Peyer's patch (tissue), 4 donors: ENCODE data around the gene FBXO9. TPM values are rescaled to one million over a fixed set of nuclear protein-coding genes. Genes with fewer than 3 reads are reported as not detected.

Experiments
- DNase-seq, 3 donors: peaks; one replicate each; pipeline ENCODE4 v3.0.0-alpha.2; 2017 to 2019
- H3K27ac ChIP-seq, 4 donors: fragments of 200-600 bp; sonication (generic); one replicate each; pipeline ENCODE4 v1.5.1; 2016 to 2019
- H3K27me3 ChIP-seq, 2 donors: fragments of 200-600 bp; sonication (generic); one replicate each; pipeline ENCODE4 v1.5.1; 2019
- H3K36me3 ChIP-seq, 3 donors: fragments of 200-600 bp; sonication (generic); one replicate each; pipeline ENCODE4 v1.5.1; 2016 to 2019
- H3K4me1 ChIP-seq, 4 donors: fragments of 200-600 bp; sonication (generic); one replicate each; pipeline ENCODE4 v1.5.1; 2016 to 2019
- H3K4me3 ChIP-seq, 4 donors: fragments of 200-600 bp; sonication (generic); 1 replicate in 3 of 4; 2 replicates in 1 of 4; pipeline ENCODE4 v1.5.1; 2016 to 2019; ENCODE audit warnings: mild to moderate bottlenecking in 1 of 4
- H3K9me3 ChIP-seq, 4 donors: fragments of 200-600 bp; sonication (generic); one replicate each; pipeline ENCODE4 v1.5.1; 2016 to 2019; ENCODE audit warnings: mild to moderate bottlenecking in 1 of 4
- CTCF ChIP-seq, 6 experiments: fragments of 450-650 bp in 4 of 6; fragments of 200-600 bp in 2 of 6; sonication (generic) in 1 of 6; IDR thresholded peaks; one replicate each; pipeline ENCODE4 v1.5.1; 2017 to 2019; ENCODE audit warnings: antibody characterized with exemption in 6 of 6, mild to moderate bottlenecking in 3 of 6, moderate library complexity in 1 of 6
- POLR2A ChIP-seq, 2 donors: fragments of 450-650 bp; IDR thresholded peaks; one replicate each; pipeline ENCODE4 v1.5.1; 2017; ENCODE audit warnings: antibody characterized with exemption in 2 of 2, mild to moderate bottlenecking in 2 of 2, moderate library complexity in 2 of 2
- total RNA-seq, 4 donors: library from RNA; depleted of rRNA; stranded (reverse); fragments of >200 nt; gene quantifications; one replicate each; pipeline ENCODE4 v1.1.0, GENCODE V29; 2016

FBXO9 gene
- total RNA-seq, result 100 to 1,000 TPM in 1 of 4 donors, 10 to 100 TPM in 3; 62.5 to 109 (median 76.6) TPM

- Histone ChIP-seq H3K4me3 (peak within 1 kb of the TSS; percentile 92 to 99 (median 94)), H3K27ac (peak within 1 kb of the TSS; percentile 84 to 95 (median 90)), H3K27me3 (no peaks in the 10 kb centered on the region), H3K36me3 (no peaks in the 10 kb centered on the region), H3K9me3 (no peaks in the 10 kb centered on the region), H3K4me1 (peaks cover 0 to 30% (median 4%) of the 10 kb centered on the region in 4 donors)
- TF ChIP-seq CTCF (IDR thresholded peaks at IDR 0.05) (no peak), POLR2A (IDR thresholded peaks at IDR 0.05) (peak; percentile 24 to 53)
- DNase-seq, result peak; percentile 65 to 82 (median 82)
Measured at GRCh38 chr6:53065266-53066076, at the start of gene FBXO9. TSS of gene FBXO9 (plus strand) at chr6:53065404. CDS start at chr6:53065790, 386 bp downstream.

GRCh38 chr6:53015486-53015885, 49.7 kb upstream of the FBXO9 start:
- Histone ChIP-seq H3K4me3 (no peak overlapping the region), H3K36me3 (peaks cover 0 to 78% (median 3%) of the 10 kb centered on the region in 3 donors), H3K27me3 (no peaks in the 10 kb centered on the region), H3K4me1 (no peaks in the 10 kb centered on the region), H3K9me3 (no peaks in the 10 kb centered on the region), H3K27ac (no peak overlapping the region)
- DNase-seq, result no peak
- TF ChIP-seq POLR2A (IDR thresholded peaks at IDR 0.05) (no peak), CTCF (IDR thresholded peaks at IDR 0.05) (no peak)

- H3K36me3 ChIP-seq, result peaks cover 0 to 50% (median 0%) of the 10 kb centered on the region in 3 donors
- H3K4me3 ChIP-seq, result no peak overlapping the region
- no peak overlapping the region for H3K27ac ChIP-seq
- H3K9me3 ChIP-seq, result no peaks in the 10 kb centered on the region
- H3K4me1 ChIP-seq, result no peaks in the 10 kb centered on the region
- TF ChIP-seq POLR2A (IDR thresholded peaks at IDR 0.05) (no peak), CTCF (IDR thresholded peaks at IDR 0.05) (no peak)
- no peaks in the 10 kb centered on the region for H3K27me3 ChIP-seq
- no peak for DNase-seq
Measured at GRCh38 chr6:53018446-53018845, 46.8 kb upstream of the FBXO9 start.

GRCh38 chr6:53020005-53020744, 45.0 kb upstream of the FBXO9 start:
- no peak for DNase-seq
- Histone ChIP-seq H3K27me3 (no peaks in the 10 kb centered on the region), H3K9me3 (no peaks in the 10 kb centered on the region), H3K4me1 (no peaks in the 10 kb centered on the region), H3K4me3 (no peak overlapping the region), H3K27ac (no peak overlapping the region), H3K36me3 (peaks cover 0 to 42% (median 0%) of the 10 kb centered on the region in 3 donors)
- TF ChIP-seq CTCF (IDR thresholded peaks at IDR 0.05) (no peak), POLR2A (IDR thresholded peaks at IDR 0.05) (no peak)

GRCh38 chr6:53023323-53023722, 41.9 kb upstream of the FBXO9 start:
- no peaks in the 10 kb centered on the region for H3K27me3 ChIP-seq
- no peak for TF ChIP-seq POLR2A (IDR thresholded peaks at IDR 0.05)
- TF ChIP-seq CTCF (IDR thresholded peaks at IDR 0.05), result no peak
- DNase-seq, result no peak
- H3K36me3 ChIP-seq, result peaks cover 0 to 36% (median 0%) of the 10 kb centered on the region in 3 donors
- H3K27ac ChIP-seq, result no peak overlapping the region
- no peaks in the 10 kb centered on the region for H3K9me3 ChIP-seq
- no peak overlapping the region for H3K4me3 ChIP-seq
- H3K4me1 ChIP-seq, result no peaks in the 10 kb centered on the region
